Left renal cortex interstitium (tissue), 4 donors: ENCODE data around the gene NUCB2. TPM values are rescaled to one million over a fixed set of nuclear protein-coding genes. Genes with fewer than 3 reads are reported as not detected.

ENCODE experiments used
- DNase-seq, 4 donors: peaks; one replicate each; pipeline ENCODE4 v3.0.0-alpha.2; 2013; ENCODE audit warnings: low read depth in 4 of 4, low spot score in 2 of 4, missing footprints in 1 of 4
- polyA plus RNA-seq, 4 donors: library from polyadenylated mRNA; unstranded; fragments of 120-200 nt; gene quantifications; one replicate each; pipeline ENCODE4 v1.2.1, GENCODE V29; 2013; ENCODE audit not compliant: insufficient read length in 4 of 4

The NUCB2 gene
- polyA plus RNA-seq, 4 donors, result 60.5 to 90.5 (median 75.8) TPM

DNA sequence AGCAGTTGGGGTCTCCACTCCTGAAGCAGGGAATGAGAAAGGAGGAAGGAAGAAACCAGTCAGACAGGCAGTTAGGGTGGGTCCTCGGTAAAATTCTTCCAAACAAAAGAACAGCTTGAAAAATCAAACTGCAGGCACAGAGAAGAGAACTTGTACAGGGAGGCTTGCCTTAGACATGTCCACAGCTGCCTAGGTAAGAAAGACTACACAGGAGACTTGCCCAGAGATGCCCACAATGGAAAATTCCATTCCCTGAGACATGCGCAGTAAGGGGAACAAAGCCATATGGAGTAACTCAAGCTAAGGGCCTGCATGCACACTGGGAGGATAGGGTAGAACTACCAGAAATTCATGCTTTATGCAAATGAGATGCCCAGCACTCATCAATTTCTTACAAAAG is 102.1 kb downstream of the NUCB2 start:
- DNase-seq, result no peak

DNA sequence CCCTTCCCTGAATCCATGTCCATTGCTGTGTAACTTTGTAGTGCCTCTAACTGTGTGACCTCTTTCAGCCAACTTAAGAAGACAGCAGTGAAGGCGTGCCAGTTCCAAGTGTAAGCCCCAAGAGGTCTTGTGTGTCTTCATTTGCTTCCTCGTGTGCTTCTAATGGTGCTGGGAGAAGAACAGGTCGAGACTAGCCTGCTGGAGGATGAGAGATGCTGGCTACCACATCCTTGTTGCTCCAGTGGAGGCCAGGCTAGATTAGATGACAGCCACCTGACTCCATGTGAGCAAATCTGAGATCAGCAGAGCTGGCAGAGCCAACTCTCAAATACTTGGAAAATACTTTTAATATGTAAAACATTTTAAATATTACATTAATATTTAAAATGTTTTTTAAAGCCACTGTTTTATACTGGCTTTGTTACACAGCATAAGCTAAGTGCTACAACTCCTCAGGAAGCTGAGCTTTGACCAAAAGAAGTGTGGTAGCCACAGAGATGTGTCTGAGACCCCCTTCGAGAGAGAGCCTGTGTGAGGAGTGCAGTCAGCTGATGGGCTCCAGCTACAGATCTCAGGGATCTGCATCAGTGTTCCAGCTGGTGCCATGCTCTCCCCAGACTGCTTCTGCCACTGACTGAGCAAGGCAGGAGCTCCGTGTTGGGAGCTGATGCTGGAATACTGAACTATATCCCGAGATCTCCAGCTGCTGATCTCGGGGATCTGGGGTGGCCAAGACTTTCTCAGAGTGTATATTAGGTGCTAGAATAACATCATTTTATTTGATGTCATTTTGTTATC is 103.0 kb downstream of the NUCB2 start:
- DNase-seq, result no peak

DNA sequence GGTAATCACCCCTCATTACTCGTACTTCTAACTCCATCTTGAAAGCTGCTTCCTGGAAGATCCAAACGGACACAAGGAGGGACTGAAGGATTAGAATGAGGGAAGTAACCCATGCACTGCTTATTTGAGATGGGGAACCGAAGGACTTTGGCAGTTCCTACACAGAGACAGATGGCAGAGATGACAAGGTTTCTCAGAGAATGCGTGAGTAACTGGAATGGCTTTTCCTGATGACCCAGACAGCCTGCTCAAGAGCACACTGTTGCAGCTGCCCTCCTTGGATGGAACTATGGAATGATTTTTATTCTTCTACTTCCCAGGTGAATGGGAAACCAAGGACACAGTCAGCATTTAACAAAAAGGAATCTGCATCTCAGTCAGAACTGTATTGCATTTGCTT is 104.6 kb downstream of the NUCB2 start:
- no peak for DNase-seq

Other genes with a start within 250 kb of the NUCB2 start
- gene RPS13, start 199.1 kb upstream of the NUCB2 start, polyA plus RNA-seq, result 1,000 to 10,000 TPM; 1,109 to 1,444 (median 1,288) TPM
- gene PIK3C2A, start 68.8 kb upstream of the NUCB2 start, polyA plus RNA-seq, result 10 to 100 TPM; 62.1 to 75.8 (median 64.2) TPM
- gene NCR3LG1, start 75.1 kb downstream of the NUCB2 start, polyA plus RNA-seq, result 1 to 10 TPM; 1.1 to 2.0 (median 1.5) TPM
- gene KCNJ11, start 111.9 kb downstream of the NUCB2 start, polyA plus RNA-seq, result 1 to 10 TPM; 2.1 to 3.0 (median 2.7) TPM
- 1 to 10 TPM; 1.2 to 2.2 (median 1.9) TPM for gene ABCC8, start 200.1 kb downstream of the NUCB2 start, polyA plus RNA-seq